ENCODE data around the gene IFT27. TPM values are rescaled to one million over a fixed set of nuclear protein-coding genes. Genes with fewer than 3 reads are reported as not detected.

The IFT27 gene
- total RNA-seq, 1 donor from 2014 or later: 30.2 TPM

GRCh38 chr22:36818010-36818642 is 42.2 kb upstream of the IFT27 start:
- Histone ChIP-seq H3K36me3 (no peaks in the 10 kb centered on the region), H3K4me1 (peaks cover 14% of the 10 kb centered on the region), H3K27me3 (ENCODE audit: low read depth) (peaks cover 76% of the 10 kb centered on the region), H3K27ac (no peak overlapping the region), H3K9me3 (no peaks in the 10 kb centered on the region), H3K4me3 (no peak overlapping the region)
- DNase-seq: no peak
- no peak for ATAC-seq
- intact Hi-C loops (cut with DNase I): no loop called here
- TF ChIP-seq CTCF (IDR thresholded peaks at IDR 0.05): no peak

GRCh38 chr22:36817525-36817848 is 41.6 kb upstream of the IFT27 start:
- Histone ChIP-seq H3K27me3 (ENCODE audit: low read depth) (peaks cover 76% of the 10 kb centered on the region), H3K36me3 (no peaks in the 10 kb centered on the region), H3K9me3 (no peaks in the 10 kb centered on the region), H3K27ac (no peak overlapping the region), H3K4me1 (peaks cover 14% of the 10 kb centered on the region), H3K4me3 (peak overlapping the region; percentile 39)
- intact Hi-C loops (cut with DNase I): no loop called here
- no peak for TF ChIP-seq CTCF (IDR thresholded peaks at IDR 0.05)
- ATAC-seq: no peak
- no peak for DNase-seq

GRCh38 chr22:36816636-36817524 is 41.0 kb upstream of the IFT27 start, which contains the start of gene PVALB:
TSS of gene PVALB (minus strand) at chr22:36817035. CDS start at chr22:36817005, 30 bp downstream.
- TF ChIP-seq CTCF (IDR thresholded peaks at IDR 0.05): no peak
- Histone ChIP-seq H3K4me1 (peaks cover 14% of the 10 kb centered on the region), H3K27me3 (ENCODE audit: low read depth) (peaks cover 73% of the 10 kb centered on the region), H3K4me3 (peak within 1 kb of the TSS; percentile 39), H3K9me3 (no peaks in the 10 kb centered on the region), H3K27ac (no peak within 1 kb of the TSS), H3K36me3 (no peaks in the 10 kb centered on the region)
- peak; percentile 50 for DNase-seq
- intact Hi-C loops (cut with DNase I): no loop called here
- peak; percentile 82 to 85 for ATAC-seq

- intact Hi-C loops (cut with DNase I): no loop called here
- TF ChIP-seq CTCF (IDR thresholded peaks at IDR 0.05): no peak
- Histone ChIP-seq H3K4me1 (peaks cover 14% of the 10 kb centered on the region), H3K27ac (no peak overlapping the region), H3K27me3 (ENCODE audit: low read depth) (peaks cover 73% of the 10 kb centered on the region), H3K36me3 (no peaks in the 10 kb centered on the region), H3K9me3 (no peaks in the 10 kb centered on the region), H3K4me3 (peak overlapping the region; percentile 39)
- ATAC-seq (peak in 1 of 2 donors; percentile 47), DNase-seq (no peak)
Observed at GRCh38 chr22:36816339-36816635, 40.4 kb upstream of the IFT27 start.

- Histone ChIP-seq H3K27me3 (ENCODE audit: low read depth) (peaks cover 73% of the 10 kb centered on the region), H3K36me3 (no peaks in the 10 kb centered on the region), H3K9me3 (no peaks in the 10 kb centered on the region), H3K4me3 (no peak overlapping the region), H3K4me1 (peaks cover 14% of the 10 kb centered on the region), H3K27ac (no peak overlapping the region)
- no peak for TF ChIP-seq CTCF (IDR thresholded peaks at IDR 0.05)
- no peak for DNase-seq
- intact Hi-C loops (cut with DNase I): no loop called here
- ATAC-seq: no peak
Observed at GRCh38 chr22:36815558-36816338, 39.8 kb upstream of the IFT27 start.
